ENCODE results near the gene LARGE1. TPM values are rescaled to one million over a fixed set of nuclear protein-coding genes. Genes with fewer than 3 reads are reported as not detected.
A peak's percentile ranks its signal among the peaks of the same experiment; 100 is the strongest.

Gene LARGE1
- total and polyA plus RNA-seq, 9 of the 15 experiments (the other 6 are each of a cell fraction or from before 2014, with no cell fraction given) = 0.01 to 0.66 (median 0.14) TPM; not detected in 2

DNA sequence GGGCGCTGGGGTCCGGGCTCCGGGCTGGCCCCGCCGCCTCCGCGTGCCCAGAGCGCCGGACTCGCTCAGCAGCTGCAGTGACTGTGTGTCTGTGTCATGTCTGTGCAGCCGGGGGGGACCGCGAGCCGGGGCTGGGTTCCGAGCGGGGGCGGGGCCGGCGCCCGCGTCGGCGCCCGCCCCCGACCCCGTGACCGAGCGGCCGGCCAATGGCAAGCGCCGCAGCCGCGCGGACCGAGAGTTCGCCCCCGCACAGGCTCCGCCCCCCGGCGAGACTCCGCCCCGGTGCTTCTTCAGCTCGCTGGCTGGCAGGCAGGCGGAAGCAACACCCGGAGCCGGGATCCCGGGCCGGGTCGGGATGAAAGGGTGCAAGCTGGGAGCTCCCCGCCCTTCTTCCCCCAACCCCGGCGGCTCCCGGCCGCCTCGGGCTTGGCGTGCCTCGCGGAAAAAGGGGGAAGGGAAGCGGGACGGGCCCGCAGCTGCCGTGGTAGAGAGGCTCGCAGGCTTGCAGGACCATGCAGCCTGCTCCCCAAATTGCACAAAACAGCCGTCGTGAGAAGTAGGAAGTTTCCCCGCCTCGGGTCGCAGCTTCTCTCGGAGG, 750 bp upstream of the LARGE1 start:
- CTCF ChIA-PET (ENCODE audit: low intra/inter-chr PET ratio) = no interaction called here
- no peak overlapping the region for H3K9ac ChIP-seq (ENCODE audit: insufficient read depth in 1 of 2, low read depth in 2 of 2, low read length in 2 of 2)
- H3K27me3 ChIP-seq (ENCODE audit: control insufficient read depth in 2 of 2, insufficient read depth in 2 of 2, low read length in 2 of 2) = no peaks in the 10 kb centered on the region
- ATAC-seq (peak; percentile 100), FAIRE-seq (no peak), DNase-seq (ENCODE audit: extremely low read depth in 1 of 4, low spot score in 3 of 4) (peak; percentile 85 to 92 (median 90))
- POLR2A ChIA-PET = interaction anchor here (0.6 kb wide), 1 partner anchor 1009 kb away, joined by 3 read pairs; no protein-coding TSS in a partner anchor
- H3K79me2 ChIP-seq (ENCODE audit: control insufficient read depth, insufficient read depth, low read length) = no peaks in the 10 kb centered on the region
- no peaks in the 10 kb centered on the region for H3K36me3 ChIP-seq (ENCODE audit: control insufficient read depth, insufficient read depth, low read length)
- in situ Hi-C loops (cut with MboI) (no loop called here), intact Hi-C loops (cut with micrococcal nuclease) (loop anchor here (5.0 to 10.0 kb wide), 2 partner anchors 1104 to 1311 kb away; no protein-coding TSS in a partner anchor)
- no peaks in the 10 kb centered on the region for H3K9me1 ChIP-seq (ENCODE audit: control insufficient read depth, insufficient read depth, low read length)
- peak overlapping the region; percentile 19; the same call in 1 of the 2 replicates for H3K4me3 ChIP-seq
- H3K27ac ChIP-seq (ENCODE audit: extremely low read depth, low read depth, low read length) = no peak overlapping the region
- no TSS peak for BruUV-seq (replicated peaks)
- H3K9me3 ChIP-seq (replicated peaks; ENCODE audit: control insufficient read depth, insufficient read depth, low read depth, low read length) = no peaks in the 10 kb centered on the region
- no peak overlapping the region for H2AFZ ChIP-seq (ENCODE audit: low read depth, low read length)
- peaks cover 0 to 17% of the 10 kb centered on the region in 2 experiments; a peak in 2 of 5 replicates for H3K4me1 ChIP-seq (replicated peaks in 1 of 2; ENCODE audit: control insufficient read depth in 2 of 2, insufficient read depth in 2 of 2, low read length in 2 of 2)
- no CpG with 5 or more reads among the region's 69 CpGs for WGBS (ENCODE audit: insufficient coverage, low coverage, missing lambda C conversion rate)
- no peak overlapping the region for H3K4me2 ChIP-seq (ENCODE audit: insufficient read depth, low read length)
- H4K20me1 ChIP-seq (replicated peaks; ENCODE audit: control insufficient read depth, insufficient read depth, low read length) = no peaks in the 10 kb centered on the region
- TF ChIP-seq MLLT1 (IDR thresholded peaks at IDR 0.05) (no peak), ZNF778 (CRISPR knock-in tag; IDR thresholded peaks at IDR 0.05) (no peak), PML (IDR thresholded peaks at IDR 0.05; ENCODE audit: low read length) (no peak), SIX5 (IDR thresholded peaks at IDR 0.05; ENCODE audit: borderline replicate concordance in 1 of 2, insufficient read depth in 1 of 2, low read depth in 1 of 2, low read length in 2 of 2) (no peak), RBBP5 (IDR thresholded peaks at IDR 0.05; ENCODE audit: borderline replicate concordance, insufficient read depth, low read length, poor library complexity, severe bottlenecking) (no peak), NFYB (IDR thresholded peaks at IDR 0.05; ENCODE audit: extremely low read depth, insufficient read length) (peak; percentile 25), USF2 (CRISPR knock-in tag; IDR thresholded peaks at IDR 0.05) (0 out of 2 replicates have a peak, but pooled peaks have one; percentile 28), GATA2 (CRISPR knock-in tag; IDR thresholded peaks at IDR 0.05) (no peak), SMC3 (conservative IDR thresholded peaks at IDR 0.05; ENCODE audit: insufficient read depth, low read depth, low read length) (no peak), POLR2G (IDR thresholded peaks at IDR 0.05; ENCODE audit: low read depth, low read length) (0 out of 2 replicates have a peak, but pooled peaks have one; percentile 37), RFX7 (CRISPR knock-in tag; IDR thresholded peaks at IDR 0.05) (no peak), RBM15 (IDR thresholded peaks at IDR 0.05; ENCODE audit: insufficient read depth, low read length) (no peak), KLF16 (IDR thresholded peaks at IDR 0.05) (no peak), STAT5A (IDR thresholded peaks at IDR 0.05; ENCODE audit: borderline replicate concordance, low read length) (no peak), RBM25 (IDR thresholded peaks at IDR 0.05; ENCODE audit: low read depth, low read length, severe bottlenecking) (peak; percentile 17), NEUROD1 (IDR thresholded peaks at IDR 0.05; ENCODE audit: borderline replicate concordance, low read depth, low read length, partially characterized antibody) (peak; percentile 66)
- TF ChIP-seq, protein P1, sequence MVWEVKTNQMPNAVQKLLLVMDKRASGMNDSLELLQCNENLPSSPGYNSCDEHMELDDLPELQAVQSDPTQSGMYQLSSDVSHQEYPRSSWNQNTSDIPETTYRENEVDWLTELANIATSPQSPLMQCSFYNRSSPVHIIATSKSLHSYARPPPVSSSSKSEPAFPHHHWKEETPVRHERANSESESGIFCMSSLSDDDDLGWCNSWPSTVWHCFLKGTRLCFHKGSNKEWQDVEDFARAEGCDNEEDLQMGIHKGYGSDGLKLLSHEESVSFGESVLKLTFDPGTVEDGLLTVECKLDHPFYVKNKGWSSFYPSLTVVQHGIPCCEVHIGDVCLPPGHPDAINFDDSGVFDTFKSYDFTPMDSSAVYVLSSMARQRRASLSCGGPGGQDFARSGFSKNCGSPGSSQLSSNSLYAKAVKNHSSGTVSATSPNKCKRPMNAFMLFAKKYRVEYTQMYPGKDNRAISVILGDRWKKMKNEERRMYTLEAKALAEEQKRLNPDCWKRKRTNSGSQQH (CRISPR knock-in tag; IDR thresholded peaks at IDR 0.05) = no peak

Measured in K562 (cell line).